OCI-LY3 (cell line): ENCODE data around the gene ZNF621.

Experiments
- CTCF ChIP-seq: fragments of 200-600, 300-600 bp; sonication (generic); IDR thresholded peaks from 2 replicates; pipeline ENCODE4 v1.5.1; 2014; ENCODE audit warnings: antibody characterized with exemption, low read length, low read depth
- EZH2phosphoT487 ChIP-seq: fragments of 200-600 bp; shearing (Covaris generic); IDR thresholded peaks from 2 replicates; pipeline ENCODE4 v1.6.1; 2018; ENCODE audit warnings: antibody characterized with exemption, mixed run types, low read depth

GRCh38 chr3:40524568-40525285 lies at the start of gene ZNF621:
- TF ChIP-seq CTCF, result no peak; the same call in 1 of the 2 replicates
- TF ChIP-seq EZH2phosphoT487, result no peak
